Activated CD8-positive, alpha-beta memory T cell treated with anti-CD3 and anti-CD28 coated beads, Interleukin-2, amount 50 U/mL, for 1 hour (primary cell): Measurements from ENCODE around the gene UTP15.

Experiments
- DNase-seq: peaks from one replicate; pipeline ENCODE4 v3.0.0-alpha.2; 2020; ENCODE audit errors: extremely low read depth

The UTP15 gene

DNA sequence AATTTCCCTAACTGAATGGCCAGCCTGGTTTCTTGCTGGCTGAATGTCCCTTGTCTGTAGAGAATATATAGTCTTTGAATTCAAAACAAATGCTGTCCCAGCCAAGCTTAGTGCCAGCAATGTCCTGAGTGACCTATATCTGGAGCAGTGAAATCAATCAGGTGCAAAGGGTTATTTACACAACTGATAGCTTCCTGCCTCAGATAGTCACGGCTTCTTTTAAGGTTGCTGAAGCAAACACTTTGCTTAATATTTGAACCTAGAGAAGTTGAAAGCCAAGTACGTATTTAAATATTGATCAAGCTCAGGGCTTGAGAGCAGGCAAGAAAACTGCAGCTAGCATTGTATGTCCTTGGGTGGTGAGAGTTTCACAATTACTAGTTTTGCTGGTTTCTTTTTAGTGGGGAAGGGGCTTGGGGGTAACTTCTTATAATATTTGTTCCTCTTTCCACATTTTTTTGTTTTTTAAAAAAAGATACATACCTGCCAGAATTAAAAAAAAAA is 58.4 kb downstream of the UTP15 start:
- DNase-seq, result no peak

GRCh38 chr5:73624888-73625287 is 59.3 kb downstream of the UTP15 start:
- DNase-seq, result no peak

- no peak for DNase-seq
These were observed 59.9 kb downstream of the UTP15 start for GRCh38 chr5:73625372-73625943.

DNA sequence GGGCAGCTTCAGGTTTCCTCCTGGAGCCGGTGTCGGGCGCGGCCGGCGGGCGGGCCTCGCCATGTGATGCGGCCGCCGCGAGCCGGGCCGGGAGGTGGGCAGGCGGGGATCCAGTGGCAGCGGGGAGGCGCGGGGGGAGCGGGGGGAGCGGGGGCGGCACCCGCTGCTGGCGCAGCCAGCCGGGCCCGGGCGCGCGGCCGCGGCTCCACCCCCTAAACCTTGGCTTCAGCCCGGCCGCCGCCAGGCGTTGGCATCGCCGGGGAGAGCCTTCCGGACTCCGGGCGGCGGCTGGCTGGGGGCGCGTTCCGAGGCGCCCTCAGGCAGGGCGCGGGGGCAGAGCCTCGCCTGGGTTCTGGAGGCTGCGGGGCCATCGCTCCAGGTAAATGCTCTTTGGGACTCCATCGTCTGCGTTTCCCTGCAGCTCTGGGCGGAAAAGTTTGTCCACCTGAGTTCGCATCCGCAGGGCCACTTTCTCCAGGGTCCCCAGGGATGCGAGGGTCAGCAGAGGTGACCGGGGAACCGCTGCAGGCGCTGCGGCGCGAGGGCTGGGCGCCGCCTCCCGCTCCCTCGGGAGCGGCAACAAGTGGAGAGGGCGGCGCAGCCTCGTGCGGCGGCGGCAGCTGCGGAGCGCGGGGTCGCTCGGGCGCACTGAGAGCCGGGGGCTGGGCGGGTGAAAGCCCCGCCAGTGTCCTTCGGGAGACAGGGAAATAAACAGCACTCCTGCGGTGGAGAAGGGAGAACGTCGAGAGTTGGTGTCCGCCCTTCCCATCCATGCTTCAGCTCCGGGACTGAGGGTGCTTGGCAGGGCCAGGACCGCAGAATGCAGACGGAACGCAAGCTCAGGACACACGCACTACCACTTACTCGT is 60.6 kb downstream of the UTP15 start, which contains the start of gene ARHGEF28:
ARHGEF28 (plus strand) TSS at position 253 of the 868 bp plus-strand sequence. CDS start 58,656 bp downstream, outside the sequence.
- DNase-seq, result no peak

- DNase-seq, result no peak
These were observed 61.3 kb downstream of the UTP15 start for GRCh38 chr5:73626814-73627313.

GRCh38 chr5:73629456-73629855 is 63.9 kb downstream of the UTP15 start:
- no peak for DNase-seq

- no peak for DNase-seq
These were observed 65.2 kb downstream of the UTP15 start for GRCh38 chr5:73630765-73631164.

- no peak for DNase-seq
These were observed 66.0 kb downstream of the UTP15 start for GRCh38 chr5:73631500-73631899.
